Fibroblast of skin of right quadriceps (primary cell): Measurements from ENCODE around the gene CFDP1.

ENCODE experiments used
- DNase-seq: peaks from one replicate; pipeline ENCODE4 v3.0.0-alpha.2; 2013

Gene CFDP1

DNA sequence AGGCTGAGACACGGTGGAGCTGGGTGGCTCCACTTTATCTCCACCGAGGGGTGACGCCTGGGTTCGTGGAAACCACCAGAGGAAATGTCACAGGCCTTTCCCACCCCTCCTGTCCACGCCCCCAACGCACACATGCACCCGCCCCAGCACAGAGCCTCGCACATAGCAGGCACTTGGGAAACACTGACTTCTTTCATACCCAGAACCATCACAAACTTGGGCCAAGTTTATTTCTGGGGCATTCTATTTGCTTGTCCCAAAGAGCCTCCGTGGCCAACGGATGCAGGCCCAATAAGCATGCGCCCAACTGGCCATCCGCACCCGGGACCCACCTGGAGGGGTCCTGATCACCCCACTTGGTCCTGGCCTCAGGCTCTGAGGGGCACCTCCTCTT is 185.2 kb downstream of the CFDP1 start:
- DNase-seq, result no peak

DNA sequence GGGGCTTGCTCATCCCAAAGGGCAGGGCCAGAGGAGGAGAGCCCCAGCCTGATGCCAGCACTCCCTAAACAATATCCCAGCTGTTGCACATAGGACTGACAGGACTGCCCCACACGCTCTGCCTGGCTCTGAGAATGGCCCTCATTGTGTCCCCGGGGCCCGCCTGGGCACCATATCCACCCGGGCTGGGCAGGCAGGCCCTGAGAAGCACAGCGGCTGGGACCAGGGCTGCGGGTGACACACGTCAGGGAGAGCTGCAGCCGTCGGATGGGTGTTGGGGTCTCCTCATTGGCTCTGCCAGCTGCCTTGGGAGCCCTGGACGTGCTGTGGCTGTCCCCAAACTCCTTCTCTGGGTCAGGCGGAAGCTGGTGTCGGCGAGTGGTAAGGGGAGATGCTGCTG is 186.1 kb downstream of the CFDP1 start:
- no peak for DNase-seq

DNA sequence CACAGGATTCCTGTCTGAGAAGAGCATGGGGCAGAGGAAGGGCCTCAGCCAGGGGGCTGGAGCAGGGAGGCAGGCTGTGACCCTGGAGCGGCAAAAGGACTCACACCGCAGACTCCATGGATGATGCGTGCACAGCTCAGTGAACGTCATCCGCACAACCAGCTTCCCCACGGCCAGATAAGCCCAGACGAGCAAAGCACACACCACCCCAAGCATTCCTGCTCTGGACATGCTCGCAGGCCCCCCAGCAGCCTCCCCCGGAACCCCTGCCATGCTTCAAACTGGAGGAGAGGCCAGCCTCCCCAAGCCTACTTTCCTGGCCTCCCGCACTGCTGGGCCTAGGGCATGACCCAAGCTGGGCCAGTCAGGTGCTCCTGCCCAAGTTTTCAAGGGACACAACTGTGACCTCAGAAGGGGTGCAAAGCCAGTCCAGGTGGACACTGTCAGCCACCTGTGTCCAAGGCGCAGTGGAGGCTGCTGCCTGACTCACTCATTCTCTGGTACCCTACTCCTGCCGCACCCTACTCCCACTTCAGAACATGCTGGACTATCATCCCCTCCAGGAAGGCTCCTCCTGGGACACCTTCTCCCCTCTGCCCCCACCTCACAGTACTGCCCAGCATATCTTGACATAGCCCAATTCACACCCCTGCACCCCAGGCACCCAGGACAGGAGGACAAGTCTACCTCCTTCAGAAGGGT is 186.6 kb downstream of the CFDP1 start:
- DNase-seq, result no peak

DNA sequence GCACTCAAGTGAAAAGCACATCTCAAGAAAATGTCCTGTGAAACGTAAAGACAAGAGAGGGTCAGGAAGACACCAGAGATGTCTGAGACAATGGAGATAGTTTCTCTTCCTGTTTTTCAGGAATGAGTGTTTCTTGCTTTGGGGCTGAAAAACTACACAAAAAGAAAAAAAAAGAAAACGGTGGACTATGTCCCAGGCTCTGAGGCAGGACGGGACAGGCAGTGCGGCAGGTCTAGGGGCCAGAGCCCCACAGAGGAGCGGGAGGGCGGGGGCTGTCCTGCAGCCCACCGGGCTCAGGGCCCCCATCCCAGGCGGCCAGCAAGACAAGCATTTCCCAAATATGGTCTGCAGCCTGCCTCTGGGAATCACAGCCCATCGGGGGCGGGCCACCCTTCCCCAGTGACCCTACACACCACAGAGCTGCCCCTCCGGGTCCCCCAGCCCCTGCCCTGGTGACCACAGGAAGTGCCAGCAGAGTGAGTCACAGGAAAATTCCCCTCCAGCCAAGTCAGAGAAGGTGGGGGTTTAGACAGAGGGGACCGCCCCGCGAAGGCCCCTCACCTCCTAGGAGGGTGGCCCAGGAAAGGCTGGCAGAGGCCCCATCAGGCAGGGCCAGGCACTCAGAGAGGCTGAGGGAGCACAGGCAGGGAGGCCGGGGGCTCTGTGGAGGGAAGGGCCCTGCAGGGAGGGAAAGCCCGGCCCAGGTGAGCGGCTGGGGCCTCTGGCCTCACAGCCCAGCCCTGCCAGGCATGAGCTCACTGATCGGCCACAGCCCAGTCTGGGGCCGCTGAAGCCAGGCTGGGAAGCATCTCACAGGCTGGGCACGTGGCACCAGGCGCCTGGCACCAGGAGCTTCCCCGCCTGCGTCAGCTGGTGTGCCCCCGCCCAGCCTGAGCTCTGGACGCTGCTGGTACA is 188.2 kb downstream of the CFDP1 start:
- DNase-seq, result peak; percentile 95

DNA sequence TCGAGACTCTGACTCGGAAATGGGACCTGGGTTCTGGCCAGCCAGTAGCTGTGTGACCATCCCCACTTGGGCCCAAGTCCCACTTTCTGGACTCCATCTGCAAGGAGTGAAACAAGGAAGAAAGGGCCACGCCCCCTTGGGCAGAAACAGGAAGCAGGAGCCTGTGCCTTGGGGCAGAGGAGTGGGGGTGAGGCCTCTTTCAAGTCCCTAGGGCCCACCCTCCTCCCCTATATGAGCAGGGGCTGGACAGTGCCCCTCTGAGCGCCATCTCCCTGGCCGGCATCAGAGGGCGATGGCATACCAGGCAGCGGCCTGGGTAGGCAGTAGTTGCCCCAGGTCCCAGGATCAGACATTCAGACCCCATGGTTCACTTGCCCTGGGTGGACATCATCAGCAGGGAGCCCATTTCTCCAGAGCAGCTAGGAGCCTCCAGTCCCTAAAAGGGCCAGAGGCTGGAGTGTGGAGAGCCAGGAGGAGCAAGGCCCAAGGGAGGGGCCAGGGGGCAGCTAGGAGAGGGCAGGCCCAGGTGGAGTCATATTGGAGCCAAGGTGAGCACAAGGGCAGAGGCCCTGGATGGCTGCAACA is 189.0 kb downstream of the CFDP1 start:
- DNase-seq, result peak; percentile 52
